ENCODE results near the gene CRACDL. TPM values are rescaled to one million over a fixed set of nuclear protein-coding genes. Genes with fewer than 3 reads are reported as not detected.
"Not testable (repeated sequence)": the region's sequence is repeated elsewhere in the genome, so short reads cannot be mapped to it uniquely, and the experiment has no call there.

CRACDL gene
- total RNA-seq, 1 donor from 2014 or later = 2.3 TPM

DNA sequence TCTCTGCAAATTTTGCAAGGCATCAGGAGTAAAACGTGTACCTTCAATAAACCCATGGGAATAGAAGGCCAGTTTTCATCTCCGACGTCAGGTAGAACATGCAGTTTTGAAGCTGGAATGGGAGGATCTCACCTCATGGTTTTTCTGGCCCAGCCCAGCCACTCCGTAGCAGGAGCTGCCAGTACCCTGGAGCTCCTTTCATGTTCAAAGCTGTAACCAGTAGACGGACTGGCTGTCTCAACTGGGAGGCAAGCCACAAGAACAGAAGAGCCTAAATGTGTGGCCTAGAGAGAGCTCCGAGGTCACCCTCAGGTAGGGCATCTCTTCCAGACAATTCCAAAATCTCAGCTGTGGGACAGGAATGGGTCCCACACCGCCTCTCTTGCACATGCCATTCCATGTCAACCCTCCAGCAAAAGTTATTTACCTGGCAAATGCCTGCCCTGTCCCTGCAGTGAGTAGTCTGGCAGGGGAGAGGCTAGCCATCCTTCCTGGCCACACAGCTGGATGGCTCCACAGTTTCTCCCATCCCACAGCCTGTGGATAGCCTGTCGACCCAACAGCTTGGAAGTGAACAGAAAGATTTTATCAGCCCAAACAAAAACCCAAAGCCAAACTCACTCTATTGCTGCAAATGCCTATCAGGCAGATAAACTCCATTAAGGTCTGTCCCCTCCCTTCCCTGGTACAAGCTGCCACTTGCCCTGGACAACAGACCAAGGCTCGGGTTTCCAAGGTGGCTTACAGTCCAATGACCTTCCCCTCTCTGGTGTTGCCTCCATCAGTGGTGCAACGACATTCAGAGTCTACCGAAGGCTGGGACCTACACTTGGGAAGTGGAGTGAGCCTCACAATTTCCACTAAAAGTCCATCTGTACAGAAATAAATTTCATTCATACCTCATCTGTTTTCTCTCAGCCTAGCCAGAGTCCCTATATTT lies 27.8 kb downstream of the CRACDL start:
- DNase-seq = no peak

- no peak for DNase-seq
These were observed 28.6 kb downstream of the CRACDL start for GRCh38 chr2:98907385-98907784.

DNA sequence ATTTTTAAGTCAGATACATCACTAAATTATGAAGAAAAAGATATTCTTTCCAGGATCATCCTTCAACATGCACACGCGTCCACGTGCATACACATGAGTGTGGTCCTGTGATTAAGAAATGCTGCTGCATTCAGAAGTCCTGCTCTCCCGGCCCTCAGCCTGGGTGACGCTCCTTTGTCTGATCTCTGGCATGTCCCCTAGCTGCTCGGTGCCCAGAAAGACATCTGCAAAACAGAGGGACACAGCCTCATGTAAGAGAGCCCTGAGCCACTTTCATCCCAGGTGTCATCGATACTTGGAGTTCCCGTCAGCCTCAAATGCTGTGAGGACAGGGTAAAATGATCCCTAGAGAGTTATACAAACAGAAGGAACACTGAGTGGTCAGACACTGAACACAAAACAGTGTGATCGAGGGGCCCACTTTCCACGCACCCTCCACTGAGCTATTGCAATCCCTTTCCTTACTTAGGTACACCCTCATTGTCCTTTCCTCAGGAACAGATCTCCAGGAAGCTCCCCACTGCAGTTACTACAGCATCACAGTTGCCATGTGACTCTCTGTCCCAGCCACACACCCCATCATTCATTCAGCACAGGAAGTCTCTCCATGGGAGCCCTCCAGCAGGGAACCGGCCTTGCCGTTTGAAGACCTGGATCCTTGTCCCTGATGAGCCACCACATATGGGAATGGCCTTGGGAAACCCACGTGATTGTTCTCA lies 32.1 kb downstream of the CRACDL start:
- no peak for DNase-seq

- no peak for DNase-seq
These were observed 33.0 kb downstream of the CRACDL start for GRCh38 chr2:98903064-98903355.

- DNase-seq = no peak
These were observed 33.6 kb downstream of the CRACDL start for GRCh38 chr2:98902209-98903063.

GRCh38 chr2:98901702-98902101 lies 34.3 kb downstream of the CRACDL start:
- DNase-seq = no peak

DNA sequence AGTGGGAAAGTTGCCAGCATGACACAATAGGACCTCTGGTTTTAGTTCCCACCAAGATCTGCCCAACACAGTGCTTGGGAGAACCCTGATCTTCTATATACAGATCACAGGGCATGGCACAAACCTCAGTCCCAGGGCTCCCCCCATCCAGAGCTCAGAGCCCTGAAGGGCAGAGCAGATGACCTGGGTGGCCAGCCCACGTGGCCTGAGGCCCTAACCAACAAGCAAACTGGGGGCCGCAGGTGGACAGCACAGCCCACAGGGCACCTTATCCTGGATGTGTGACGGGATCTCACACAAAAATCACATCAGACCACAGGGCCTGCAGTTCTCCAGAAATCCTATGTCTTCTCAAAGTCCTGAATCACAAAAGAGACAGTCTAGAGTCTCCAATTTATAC lies 34.7 kb downstream of the CRACDL start:
- no peak for DNase-seq

DNA sequence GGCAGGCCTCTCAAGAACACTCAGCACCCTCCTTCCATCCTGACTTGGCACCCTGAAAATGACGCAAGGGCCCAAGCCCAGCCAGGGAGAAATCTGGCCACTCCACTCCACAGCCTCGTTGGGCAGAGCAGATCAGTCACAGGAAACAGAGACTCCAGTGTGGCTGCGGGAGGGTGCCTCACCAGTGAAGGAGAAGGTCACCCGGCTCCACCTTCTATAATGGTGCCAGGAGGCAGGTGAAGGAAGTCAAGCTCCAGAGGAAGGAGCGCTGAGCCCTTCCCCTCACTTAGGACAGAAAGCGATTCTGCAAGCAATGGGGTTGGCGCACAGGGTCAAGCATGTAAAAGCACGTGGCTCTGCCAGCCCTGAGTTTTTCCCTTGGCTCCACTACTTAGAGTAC lies 35.3 kb downstream of the CRACDL start:
- no peak for DNase-seq

GRCh38 chr2:98899703-98900078 lies 36.3 kb downstream of the CRACDL start:
- DNase-seq = not testable (repeated sequence)

GRCh38 chr2:98899041-98899702 lies 36.9 kb downstream of the CRACDL start:
- no peak for DNase-seq

DNA sequence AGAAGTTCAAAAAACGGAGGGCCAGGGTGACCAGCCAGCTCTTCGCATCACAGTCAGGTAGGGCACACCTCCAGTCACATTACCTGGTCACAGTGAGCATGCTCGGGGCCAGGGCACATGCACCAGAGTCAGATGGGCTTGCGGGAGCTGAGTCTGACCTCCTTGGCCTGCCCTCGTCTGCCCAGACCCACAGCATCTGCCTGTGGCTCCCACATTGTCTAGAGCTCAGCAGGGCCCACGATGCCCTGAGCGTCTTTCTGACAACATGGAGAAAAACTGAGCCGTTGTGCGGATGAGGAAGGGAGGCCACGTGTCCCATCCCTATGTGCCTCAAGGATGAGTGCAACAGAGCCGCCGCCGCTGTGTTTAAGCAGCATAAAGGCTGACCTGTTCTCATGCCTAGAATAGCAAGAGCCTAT lies 37.6 kb downstream of the CRACDL start:
- DNase-seq = no peak

GRCh38 chr2:98897746-98898145 lies 38.3 kb downstream of the CRACDL start:
- DNase-seq = no peak

GRCh38 chr2:98896944-98897343 lies 39.1 kb downstream of the CRACDL start:
- DNase-seq = no peak

GRCh38 chr2:98896416-98896815 lies 39.6 kb downstream of the CRACDL start:
- no peak for DNase-seq

DNA sequence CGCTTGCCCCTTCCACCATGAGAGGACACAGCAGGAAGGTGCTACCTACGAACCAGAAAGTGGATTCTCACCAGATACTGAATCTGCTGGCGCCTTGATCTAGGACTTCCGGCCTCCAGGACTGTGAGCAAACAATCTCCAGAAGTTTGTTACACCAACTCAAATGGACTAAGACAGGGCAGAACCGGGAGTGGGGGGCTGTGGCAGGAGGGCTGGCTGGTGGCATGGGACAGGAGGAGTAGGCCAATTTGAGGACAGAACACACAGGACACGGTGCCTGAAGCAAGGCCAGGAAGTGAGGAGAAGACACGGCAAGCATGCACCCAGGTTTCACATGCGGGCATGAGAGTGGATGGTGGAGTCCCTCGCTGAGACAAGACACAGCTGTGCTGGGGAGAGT lies 40.1 kb downstream of the CRACDL start:
- DNase-seq = no peak

DNA sequence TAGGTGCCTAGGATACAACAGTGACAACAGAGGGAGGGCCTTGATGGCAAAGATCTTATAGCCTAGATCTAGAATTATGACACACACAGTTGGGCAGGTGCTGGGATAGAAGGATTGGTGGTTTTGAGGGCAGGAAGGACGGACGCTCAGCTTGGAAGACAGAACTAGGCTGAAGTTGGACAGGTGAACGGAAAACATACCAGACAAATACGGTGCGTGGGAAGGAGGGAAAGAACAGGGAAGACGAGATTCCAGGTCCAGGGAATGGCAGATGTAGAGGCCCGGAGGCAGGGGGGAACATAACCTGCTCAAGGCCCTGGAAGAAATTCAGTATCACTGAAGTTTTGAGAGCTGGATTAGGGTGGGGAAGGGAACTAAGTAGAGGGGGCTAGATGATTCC lies 40.8 kb downstream of the CRACDL start:
- no peak for DNase-seq

GRCh38 chr2:98894331-98895000 lies 41.6 kb downstream of the CRACDL start:
- DNase-seq = no peak

DNA sequence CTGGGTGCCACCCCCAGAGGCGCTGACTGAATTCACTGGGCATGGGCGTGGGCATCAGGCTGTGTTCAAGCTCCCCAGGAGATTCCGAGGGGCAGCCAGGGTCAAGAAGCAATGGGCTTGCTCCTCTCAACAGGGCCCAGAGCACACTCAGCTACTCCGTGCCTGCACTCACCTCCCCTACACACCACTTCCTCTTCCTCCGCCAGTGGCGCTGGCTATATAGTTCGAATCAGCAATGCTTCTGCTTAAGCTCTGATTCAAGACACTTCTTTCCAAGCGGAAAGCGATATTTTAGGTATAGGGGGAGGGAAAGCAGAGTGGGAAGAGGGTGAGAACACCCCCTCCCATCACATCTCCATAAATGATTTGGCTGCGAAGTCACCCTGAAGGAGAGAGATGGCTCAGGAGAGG lies 42.1 kb downstream of the CRACDL start:
- DNase-seq = no peak

DNA sequence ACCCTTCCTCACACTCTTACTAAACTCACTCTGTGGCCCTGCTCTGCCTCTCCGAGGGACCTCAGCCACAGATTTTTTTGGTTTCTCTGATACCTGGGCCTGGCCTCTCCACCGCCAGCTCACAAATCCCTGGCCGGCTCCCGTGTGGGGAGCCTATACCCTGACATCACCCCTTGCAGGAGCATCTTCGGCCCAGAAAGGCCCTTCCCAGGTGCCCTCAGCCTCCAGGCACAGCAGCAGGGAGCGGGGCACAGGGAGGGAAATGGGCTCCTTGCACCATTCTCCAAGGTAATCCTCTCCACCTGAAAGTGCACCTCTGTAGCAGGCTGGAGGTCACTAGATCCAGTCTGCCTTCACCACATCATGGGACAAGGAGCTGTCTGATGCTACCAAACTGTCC lies 43.2 kb downstream of the CRACDL start:
- DNase-seq = no peak

GRCh38 chr2:98891591-98891990 lies 44.4 kb downstream of the CRACDL start:
- no peak for DNase-seq

- DNase-seq = no peak
These were observed 49.9 kb downstream of the CRACDL start for GRCh38 chr2:98886066-98886554.

- no peak for DNase-seq
These were observed 51.4 kb downstream of the CRACDL start for GRCh38 chr2:98884658-98885057.
